Measurements from ENCODE around the gene TUSC2.
A peak's percentile ranks its signal among the peaks of the same experiment; 100 is the strongest.
"Not testable (repeated sequence)": the region's sequence is repeated elsewhere in the genome, so short reads cannot be mapped to it uniquely, and the experiment has no call there.

Gene TUSC2

GRCh38 chr3:50316657-50317242 is 11.3 kb downstream of the TUSC2 start:
- DNase-seq: no peak

- no peak for DNase-seq
Measured at GRCh38 chr3:50314816-50315215, 13.2 kb downstream of the TUSC2 start.

GRCh38 chr3:50314342-50314741 is 13.7 kb downstream of the TUSC2 start:
- no peak for DNase-seq

GRCh38 chr3:50312041-50312440 is 16.0 kb downstream of the TUSC2 start:
- not testable (repeated sequence) for DNase-seq

GRCh38 chr3:50304601-50305000 is 23.4 kb downstream of the TUSC2 start:
- no peak for DNase-seq

- no peak for DNase-seq
Measured at GRCh38 chr3:50303013-50303815, 24.8 kb downstream of the TUSC2 start, which contains the start of gene HYAL1. HYAL1 (minus strand) TSS chr3:50303574; CDS start chr3:50302956, 618 bp downstream.

- no peak for DNase-seq
Measured at GRCh38 chr3:50302095-50303012, 25.7 kb downstream of the TUSC2 start.

- no peak for DNase-seq
Measured at GRCh38 chr3:50300681-50301254, 27.3 kb downstream of the TUSC2 start.

- peak; percentile 92 for DNase-seq
Measured at GRCh38 chr3:50299929-50300680, 27.9 kb downstream of the TUSC2 start.

- no peak for DNase-seq
Measured at GRCh38 chr3:50299638-50299928, 28.4 kb downstream of the TUSC2 start.

GRCh38 chr3:50298836-50299637 is 29.0 kb downstream of the TUSC2 start, which contains the start of the genes HYAL3 and NAA80:
HYAL3 (minus strand) TSS chr3:50299405; CDS start chr3:50295602, 3,803 bp downstream.
NAA80 (minus strand) TSS chr3:50299405; CDS start chr3:50297463, 1,942 bp downstream.
- peak; percentile 99 for DNase-seq

GRCh38 chr3:50297896-50298725 is 29.9 kb downstream of the TUSC2 start:
- DNase-seq: peak; percentile 58

GRCh38 chr3:50297384-50297775 is 30.6 kb downstream of the TUSC2 start:
- DNase-seq: no peak

- no peak for DNase-seq
Measured at GRCh38 chr3:50296721-50297383, 31.2 kb downstream of the TUSC2 start.

- no peak for DNase-seq
Measured at GRCh38 chr3:50295553-50296431, 32.2 kb downstream of the TUSC2 start.

- no peak for DNase-seq
Measured at GRCh38 chr3:50294492-50295403, 33.3 kb downstream of the TUSC2 start.

GRCh38 chr3:50294089-50294488 is 33.9 kb downstream of the TUSC2 start:
- DNase-seq: no peak

Data from MV-4-11 (cell line).